Right lobe of liver (tissue), 4 donors: ENCODE measurements around the gene NR2F6.

Experiments used
- POLR2A ChIP-seq: fragments of 450-650 bp; IDR thresholded peaks from one replicate; pipeline ENCODE4 v1.6.1; 2017; ENCODE audit warnings: antibody characterized with exemption, mild to moderate bottlenecking
- TF ChIP-seq, protein P1 (sequence below), 4 donors: fragments of 200-600 bp in 3 of 4; fragments of 450-650 bp in 1 of 4; IDR thresholded peaks; one replicate each; pipeline versions ENCODE4 v1.5.1 to v1.8.0; 2016 to 2022; ENCODE audit warnings: antibody characterized with exemption in 4 of 4, mild to moderate bottlenecking in 2 of 4
- donor health status: DM: no; HTN: no; CAD: no.
- donor health status: DM: no; HTN: no; CAD: no.
- donor health status: DM: no; HTN: yes; CAD: no.

DNA sequence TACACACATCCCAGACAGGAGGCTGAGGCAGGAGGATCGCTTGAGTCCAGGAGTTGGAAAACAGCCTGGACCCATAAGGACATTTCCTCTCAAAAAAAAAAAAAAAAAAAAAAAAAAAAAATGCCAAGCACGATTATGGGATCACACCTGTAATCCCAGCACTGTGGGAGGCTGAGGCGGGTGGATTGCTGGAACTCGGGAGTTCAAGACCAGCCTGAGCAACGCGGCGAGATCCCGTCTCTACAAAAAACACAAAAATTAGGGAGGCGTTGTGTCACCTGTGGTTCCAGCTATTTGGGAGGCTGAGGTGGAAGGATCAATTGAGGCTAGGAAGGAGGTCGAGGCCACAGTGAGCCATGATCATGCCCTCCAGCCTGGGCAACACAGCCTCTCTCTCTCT is 20.7 kb downstream of the NR2F6 start:
- TF ChIP-seq POLR2A = no peak
- TF ChIP-seq, protein P1, sequence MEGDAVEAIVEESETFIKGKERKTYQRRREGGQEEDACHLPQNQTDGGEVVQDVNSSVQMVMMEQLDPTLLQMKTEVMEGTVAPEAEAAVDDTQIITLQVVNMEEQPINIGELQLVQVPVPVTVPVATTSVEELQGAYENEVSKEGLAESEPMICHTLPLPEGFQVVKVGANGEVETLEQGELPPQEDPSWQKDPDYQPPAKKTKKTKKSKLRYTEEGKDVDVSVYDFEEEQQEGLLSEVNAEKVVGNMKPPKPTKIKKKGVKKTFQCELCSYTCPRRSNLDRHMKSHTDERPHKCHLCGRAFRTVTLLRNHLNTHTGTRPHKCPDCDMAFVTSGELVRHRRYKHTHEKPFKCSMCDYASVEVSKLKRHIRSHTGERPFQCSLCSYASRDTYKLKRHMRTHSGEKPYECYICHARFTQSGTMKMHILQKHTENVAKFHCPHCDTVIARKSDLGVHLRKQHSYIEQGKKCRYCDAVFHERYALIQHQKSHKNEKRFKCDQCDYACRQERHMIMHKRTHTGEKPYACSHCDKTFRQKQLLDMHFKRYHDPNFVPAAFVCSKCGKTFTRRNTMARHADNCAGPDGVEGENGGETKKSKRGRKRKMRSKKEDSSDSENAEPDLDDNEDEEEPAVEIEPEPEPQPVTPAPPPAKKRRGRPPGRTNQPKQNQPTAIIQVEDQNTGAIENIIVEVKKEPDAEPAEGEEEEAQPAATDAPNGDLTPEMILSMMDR (IDR thresholded peaks at IDR 0.05) = no peak
